Ovary (tissue), 3 donors: ENCODE data around the gene PDE5A.

Experiments
- CTCF ChIP-seq, 3 donors: fragments of 450-650 bp in 2 of 3; fragments of 200-600 bp in 1 of 3; IDR thresholded peaks; one replicate each; pipeline versions ENCODE4 v1.5.1 to v1.8.0; 2016 to 2022; ENCODE audit warnings: antibody characterized with exemption in 3 of 3, mild to moderate bottlenecking in 1 of 3
- POLR2A ChIP-seq: fragments of 450-650 bp; IDR thresholded peaks from one replicate; pipeline ENCODE4 v1.6.1; 2017; ENCODE audit warnings: antibody characterized with exemption, mild to moderate bottlenecking, moderate library complexity
- donor health status: DM: no; HTN: no; CAD: no.

GRCh38 chr4:119490335-119490734 is 138.3 kb downstream of the PDE5A start:
- TF ChIP-seq POLR2A (no peak), CTCF (IDR thresholded peaks at IDR 0.05) (no peak)
